Hepatocyte (in vitro differentiated cells): ENCODE measurements around the gene RGMB.

Experiments used
- CTCF ChIP-seq: fragments of 200-600 bp; sonication (generic); IDR thresholded peaks from 2 replicates; pipeline ENCODE4 v1.5.1; 2016; ENCODE audit warnings: antibody characterized with exemption, mild to moderate bottlenecking; ENCODE audit not compliant: poor library complexity
- EZH2 ChIP-seq: fragments of 200-600 bp; sonication (generic); IDR thresholded peaks from 2 replicates; pipeline ENCODE4 v1.6.1; 2016; ENCODE audit warnings: antibody characterized with exemption, mild to moderate bottlenecking, borderline replicate concordance
- EZH2phosphoT487 ChIP-seq: fragments of 200-600 bp; sonication (generic); IDR thresholded peaks from one replicate; pipeline ENCODE4 v1.6.1; 2018; ENCODE audit warnings: antibody characterized with exemption, mild to moderate bottlenecking, low read depth, moderate library complexity; ENCODE audit not compliant: unreplicated experiment, severe bottlenecking

GRCh38 chr5:98781520-98781919 lies 8.1 kb downstream of the RGMB start:
- no peak for TF ChIP-seq EZH2phosphoT487
- TF ChIP-seq EZH2 = no peak
- no peak for TF ChIP-seq CTCF
